Astrocyte of the cerebellum (primary cell): ENCODE data around the gene GNPDA1.

Experiments used
- DNase-seq: peaks from one replicate; pipeline ENCODE4 v3.0.0-alpha.2; 2011; ENCODE audit warnings: low read depth
- H3K4me3 ChIP-seq: 2 replicates; pipeline ENCODE4 v1.5.1; 2011; ENCODE audit warnings: mild to moderate bottlenecking, low read depth, low read length, moderate library complexity
- CTCF ChIP-seq: IDR thresholded peaks from 2 replicates; pipeline ENCODE4 v1.5.1; 2012; ENCODE audit warnings: low read length, low read depth, moderate library complexity, mild to moderate bottlenecking; ENCODE audit errors: missing control alignments
- in situ Hi-C: cut with HindIII; loops from 2 replicates; pipeline ENCODE4 v1.10.0; 2017; ENCODE audit warnings: low sequenced_read_pairs

The GNPDA1 gene

GRCh38 chr5:141969783-141970771, 42.8 kb downstream of the GNPDA1 start:
- no peak for DNase-seq
- in situ Hi-C loops = no loop called here
- H3K4me3 ChIP-seq = peak overlapping the region; percentile 87
- TF ChIP-seq CTCF = no peak

- in situ Hi-C loops = no loop called here
- peak; percentile 73 for TF ChIP-seq CTCF
- H3K4me3 ChIP-seq = peak within 1 kb of the TSS; percentile 87
- DNase-seq = peak; percentile 75
Measured at GRCh38 chr5:141968914-141969608, 43.8 kb downstream of the GNPDA1 start, which contains the start of gene RNF14. RNF14 (plus strand) TSS chr5:141969105; CDS start chr5:141973589, 4,484 bp downstream.

- H3K4me3 ChIP-seq = no peak overlapping the region
- in situ Hi-C loops = no loop called here
- no peak for DNase-seq
- no peak for TF ChIP-seq CTCF
Measured at GRCh38 chr5:141966963-141967333, 45.9 kb downstream of the GNPDA1 start.

- in situ Hi-C loops = no loop called here
- H3K4me3 ChIP-seq = no peak overlapping the region
- TF ChIP-seq CTCF = no peak
- no peak for DNase-seq
Measured at GRCh38 chr5:141966275-141966962, 46.4 kb downstream of the GNPDA1 start.

- no peak for DNase-seq
- H3K4me3 ChIP-seq = no peak overlapping the region
- in situ Hi-C loops = no loop called here
- TF ChIP-seq CTCF = no peak
Measured at GRCh38 chr5:141965071-141965470, 47.8 kb downstream of the GNPDA1 start.

- no peak for DNase-seq
- no peak overlapping the region for H3K4me3 ChIP-seq
- in situ Hi-C loops = no loop called here
- TF ChIP-seq CTCF = no peak
Measured at GRCh38 chr5:141963701-141964100, 49.1 kb downstream of the GNPDA1 start.
